Esophagus squamous epithelium (tissue), 4 donors: ENCODE measurements around the gene BEND6.

Source experiments
- CTCF ChIP-seq, 6 experiments: fragments of 450-650 bp in 4 of 6; fragments of 200-600 bp in 2 of 6; sonication (generic) in 2 of 6; IDR thresholded peaks; one replicate each; pipeline ENCODE4 v1.5.1; 2016 to 2019; ENCODE audit warnings: antibody characterized with exemption in 6 of 6, mild to moderate bottlenecking in 4 of 6, moderate library complexity in 4 of 6
- POLR2A ChIP-seq, 4 donors: fragments of 450-650 bp; IDR thresholded peaks; one replicate each; pipeline ENCODE4 v1.6.1; 2017; ENCODE audit warnings: antibody characterized with exemption in 4 of 4, mild to moderate bottlenecking in 4 of 4, moderate library complexity in 3 of 4

GRCh38 chr6:56959094-56959493, 4.2 kb downstream of the BEND6 start:
- TF ChIP-seq CTCF (IDR thresholded peaks at IDR 0.05) (no peak), POLR2A (IDR thresholded peaks at IDR 0.05) (no peak)
